A549 (cell line): ENCODE results near the gene FPR2. TPM values are rescaled to one million over a fixed set of nuclear protein-coding genes. Genes with fewer than 3 reads are reported as not detected.

Experiments
- ATAC-seq, 2 experiments: fragments of 200-7000 bp in 1 of 2; fragments of >200 bp in 1 of 2; cut with Nextera tagmentation in 1 of 2; cut with Tn5 transposase in 1 of 2; 3 replicates each; pipeline versions ENCODE4 v1.8.0 to v1.9.1; 2018 to 2020; ENCODE audit warnings: mild to moderate bottlenecking in 1 of 2, moderate library complexity in 1 of 2
- CTCF ChIA-PET: fragments of 300-600 bp; sonication (Branson Sonifier 250); formaldehyde crosslinking; extraction: SDS; loops from one replicate; lab custom pipeline; 2021; ENCODE audit warnings: antibody characterized with exemption, inconsistent platforms; lab: Yijun Ruan, JAX
- POLR2A ChIA-PET: fragments of 350-600 bp; formaldehyde crosslinking; extraction: SDS; loops from one replicate; lab custom pipeline; 2021; ENCODE audit warnings: antibody characterized with exemption, inconsistent platforms; lab: Yijun Ruan, JAX
- DNase-seq, 2 experiments: peaks; one replicate each; pipeline versions ENCODE4 v3.0.0 to v3.0.0-alpha.2; 2011 to 2016; ENCODE audit warnings: low read depth in 1 of 2, low spot score in 1 of 2
- FAIRE-seq: peaks from 2 replicates; lab custom pipeline; 2011; peaks lifted over from hg19 to GRCh38; lab: Jason Lieb, UNC
- H3K27ac ChIP-seq, 2 experiments: fragments of >200 bp; sonication (Bioruptor Twin); formaldehyde crosslinking; 3 replicates each; pipeline ENCODE4 v1.5.1; 2016 to 2017
- H3K4me1 ChIP-seq: fragments of >200 bp; sonication (Bioruptor Twin); formaldehyde crosslinking; 3 replicates; pipeline ENCODE4 v1.6.1; 2016
- H3K4me2 ChIP-seq: fragments of >200 bp; sonication (Bioruptor Twin); formaldehyde crosslinking; 3 replicates; pipeline ENCODE4 v1.6.1; 2016
- H3K4me3 ChIP-seq: fragments of >200 bp; sonication (Bioruptor Twin); formaldehyde crosslinking; 3 replicates; pipeline ENCODE4 v1.5.1; 2016
- H3K9me3 ChIP-seq: fragments of >200 bp; sonication (Bioruptor Twin); formaldehyde crosslinking; 3 replicates; pipeline ENCODE4 v1.6.1; 2016
- BHLHE40 ChIP-seq: IDR thresholded peaks from 2 replicates; pipeline ENCODE4 v1.6.1; 2012; ENCODE audit warnings: low read depth, low read length, inconsistent platforms
- CBX2 ChIP-seq: fragments of 200-600 bp; sonication (generic); IDR thresholded peaks from 2 replicates; pipeline ENCODE4 v1.6.1; 2016; ENCODE audit warnings: low read depth, mild to moderate bottlenecking, borderline replicate concordance
- CHD2 ChIP-seq: fragments of 150-350 bp; IDR thresholded peaks from 2 replicates; pipeline ENCODE4 v1.6.1; 2014; ENCODE audit warnings: low read length; ENCODE audit not compliant: partially characterized antibody
- ELK1 ChIP-seq: fragments of 150-350 bp; IDR thresholded peaks from 2 replicates; pipeline ENCODE4 v1.6.1; 2014; ENCODE audit warnings: low read depth, mild to moderate bottlenecking, low read length
- EP300 ChIP-seq, 2 experiments: fragments of >200 bp; sonication (Bioruptor Twin); formaldehyde crosslinking; IDR thresholded peaks; 2 replicates in 1 of 2; 3 replicates in 1 of 2; pipeline ENCODE4 v1.6.1; 2016 to 2017
- ESRRA ChIP-seq: fragments of 150-350 bp; IDR thresholded peaks from 2 replicates; pipeline ENCODE4 v1.6.1; 2014; ENCODE audit warnings: mild to moderate bottlenecking, low read length, borderline replicate concordance
- FOSB ChIP-seq: fragments of 250-450 bp; sonication (Bioruptor Pico); IDR thresholded peaks from 2 replicates; pipeline ENCODE4 v1.5.0; 2020; ENCODE audit warnings: mild to moderate bottlenecking, moderate library complexity
- FOXS1 ChIP-seq: fragments of 250-450 bp; sonication (Bioruptor Pico); IDR thresholded peaks from 2 replicates; pipeline ENCODE4 v1.5.0; 2020; ENCODE audit warnings: mild to moderate bottlenecking, moderate library complexity
- GATA3 ChIP-seq: IDR thresholded peaks from 2 replicates; pipeline ENCODE4 v1.6.1; 2012; ENCODE audit warnings: borderline replicate concordance
- HES2 ChIP-seq: fragments of >200 bp; sonication (Bioruptor Twin); formaldehyde crosslinking; IDR thresholded peaks from 2 replicates; pipeline ENCODE4 v1.6.1; 2016
- HOXA7 ChIP-seq: fragments of 250-450 bp; sonication (Bioruptor Pico); IDR thresholded peaks from 2 replicates; pipeline ENCODE4 v1.5.0; 2020; ENCODE audit warnings: mild to moderate bottlenecking, moderate library complexity
- HOXB5 ChIP-seq: fragments of 250-450 bp; sonication (Bioruptor Pico); IDR thresholded peaks from 2 replicates; pipeline ENCODE4 v1.5.0; 2020; ENCODE audit warnings: mild to moderate bottlenecking, moderate library complexity
- JUNB ChIP-seq: fragments of >200 bp; sonication (Bioruptor Twin); formaldehyde crosslinking; IDR thresholded peaks from 2 replicates; pipeline ENCODE4 v1.6.1; 2016
- MAZ ChIP-seq: fragments of 150-350 bp; IDR thresholded peaks from 2 replicates; pipeline ENCODE4 v1.6.1; 2014; ENCODE audit warnings: antibody characterized with exemption, low read depth, low read length, borderline replicate concordance
- NFE2L2 ChIP-seq: fragments of 150-350 bp; conservative IDR thresholded peaks from 2 replicates; pipeline ENCODE4 v1.6.1; 2014; ENCODE audit warnings: low read length
- NR3C1 ChIP-seq: fragments of >200 bp; sonication (Bioruptor Twin); formaldehyde crosslinking; IDR thresholded peaks from 3 replicates; pipeline ENCODE4 v1.6.1; 2017
- PHF8 ChIP-seq: fragments of 200-600 bp; sonication (generic); IDR thresholded peaks from 2 replicates; pipeline ENCODE4 v1.6.1; 2016; ENCODE audit warnings: low read depth, mild to moderate bottlenecking, antibody characterized with exemption, moderate library complexity, borderline replicate concordance
- POLR2A ChIP-seq: IDR thresholded peaks from 2 replicates; pipeline ENCODE4 v1.6.1; 2012; ENCODE audit warnings: mild to moderate bottlenecking, low read length
- POLR2AphosphoS2 ChIP-seq: conservative IDR thresholded peaks from 2 replicates; pipeline ENCODE4 v1.6.1; 2012; ENCODE audit warnings: low read length, improper control_type of control experiment, inconsistent platforms
- RAD21 ChIP-seq, 2 experiments: fragments of >200 bp in 1 of 2; sonication (Bioruptor Twin) in 1 of 2; formaldehyde crosslinking in 1 of 2; IDR thresholded peaks in 1 of 2; conservative IDR thresholded peaks in 1 of 2; 2 replicates in 1 of 2; 3 replicates in 1 of 2; pipeline ENCODE4 v1.6.1; 2012 to 2018; ENCODE audit warnings: inconsistent platforms in 1 of 2
- RARB ChIP-seq: fragments of 250-450 bp; sonication (Bioruptor Pico); IDR thresholded peaks from 2 replicates; pipeline ENCODE4 v1.8.0; 2021; ENCODE audit warnings: mild to moderate bottlenecking, moderate library complexity
- RCOR1 ChIP-seq: fragments of 150-350 bp; IDR thresholded peaks from 2 replicates; pipeline ENCODE4 v1.6.1; 2014; ENCODE audit warnings: antibody characterized with exemption, low read length, low read depth
- RFX5 ChIP-seq: fragments of 450-650 bp; IDR thresholded peaks from 2 replicates; pipeline ENCODE4 v1.7.1; 2014; ENCODE audit warnings: antibody characterized with exemption, mild to moderate bottlenecking, moderate library complexity
- RNF2 ChIP-seq: fragments of 200-600 bp; sonication (generic); IDR thresholded peaks from 2 replicates; pipeline ENCODE4 v1.6.1; 2016; ENCODE audit warnings: low read depth, mild to moderate bottlenecking, antibody characterized with exemption, moderate library complexity, borderline replicate concordance
- SMC3 ChIP-seq: fragments of >200 bp; sonication (Bioruptor Twin); formaldehyde crosslinking; IDR thresholded peaks from 3 replicates; pipeline ENCODE4 v1.6.1; 2018; ENCODE audit warnings: inconsistent platforms
- TFCP2L1 ChIP-seq: fragments of 250-450 bp; sonication (Bioruptor Pico); IDR thresholded peaks from 2 replicates; pipeline ENCODE4 v1.5.0; 2021; ENCODE audit warnings: mild to moderate bottlenecking
- TP53 ChIP-seq: fragments of 250-450 bp; sonication (Bioruptor Pico); IDR thresholded peaks from 2 replicates; pipeline ENCODE4 v1.5.0; 2021; ENCODE audit warnings: mild to moderate bottlenecking, moderate library complexity
- ZFP36 ChIP-seq: fragments of 450-650 bp; IDR thresholded peaks from 2 replicates; pipeline ENCODE4 v1.6.1; 2014; ENCODE audit warnings: borderline replicate concordance; ENCODE audit not compliant: partially characterized antibody
- WGBS: methylation state at CpG from one replicate; pipeline ENCODE4 v1.1.6; 2017; ENCODE audit errors: missing lambda C conversion rate; 5-methylcytosine and 5-hydroxymethylcytosine counted together
- polyA plus RNA-seq, 4 experiments: library from polyadenylated mRNA; depleted of rRNA in 3 of 4; stranded (reverse); fragments of >200 nt; fragmentation: RNase III in 1 of 4; extraction: RNeasy Plus Mini Kit Qiagen cat#74134 plus additional on column Dnase treatment in 1 of 4; gene quantifications; 2 replicates in 3 of 4; 3 replicates in 1 of 4; pipeline ENCODE4 v1.2.3, GENCODE V29; 2011 to 2017
- TF ChIP-seq, protein P1 (sequence below): IDR thresholded peaks from 2 replicates; pipeline ENCODE4 v1.6.1; 2012

The FPR2 gene
- polyA plus RNA-seq, 2 of the 4 experiments (the other 2 are of a cell fraction) = not detected

GRCh38 chr19:51740356-51740755 lies 20.6 kb upstream of the FPR2 start:
- ATAC-seq (no peak), DNase-seq (no peak), FAIRE-seq (no peak)
- no peak overlapping the region for H3K4me2 ChIP-seq
- 7% methylated on average over 5 of the region's 5 CpGs for WGBS
- CTCF ChIA-PET = interaction anchor here (0.7 kb wide), 1 partner anchor 335 kb away, joined by 3 read pairs; no protein-coding TSS in a partner anchor
- no peak for TF ChIP-seq RCOR1
- no peak for TF ChIP-seq ESRRA
- no peak for TF ChIP-seq TFCP2L1
- no peak for TF ChIP-seq JUNB
- TF ChIP-seq SMC3 = no peak
- no peak for TF ChIP-seq TP53 (CRISPR knock-in tag)
- TF ChIP-seq NFE2L2 = no peak
- TF ChIP-seq RARB (CRISPR knock-in tag) = no peak
- TF ChIP-seq GATA3 = no peak
- TF ChIP-seq PHF8 = no peak
- no peak for TF ChIP-seq EP300 (IDR thresholded peaks at IDR 0.05)
- no peak overlapping the region for H3K4me3 ChIP-seq
- no peaks in the 10 kb centered on the region for H3K4me1 ChIP-seq
- POLR2A ChIA-PET = no interaction called here
- H3K27ac ChIP-seq = no peak overlapping the region
- 0 out of 3 replicates have a peak, but pooled peaks cover 19% of the 10 kb centered on the region for H3K9me3 ChIP-seq

- no peaks in the 10 kb centered on the region for H3K4me1 ChIP-seq
- no peak overlapping the region for H3K4me2 ChIP-seq
- CTCF ChIA-PET = interaction anchor here (0.6 to 1.5 kb wide), 2 partner anchors 85 to 1446 kb away, joined by 3 to 5 read pairs; no protein-coding TSS in a partner anchor
- H3K27ac ChIP-seq = no peak overlapping the region
- ATAC-seq = no peak
- WGBS = 3% methylated on average over 6 of the region's 6 CpGs
- FAIRE-seq = no peak
- TF ChIP-seq, protein P1, sequence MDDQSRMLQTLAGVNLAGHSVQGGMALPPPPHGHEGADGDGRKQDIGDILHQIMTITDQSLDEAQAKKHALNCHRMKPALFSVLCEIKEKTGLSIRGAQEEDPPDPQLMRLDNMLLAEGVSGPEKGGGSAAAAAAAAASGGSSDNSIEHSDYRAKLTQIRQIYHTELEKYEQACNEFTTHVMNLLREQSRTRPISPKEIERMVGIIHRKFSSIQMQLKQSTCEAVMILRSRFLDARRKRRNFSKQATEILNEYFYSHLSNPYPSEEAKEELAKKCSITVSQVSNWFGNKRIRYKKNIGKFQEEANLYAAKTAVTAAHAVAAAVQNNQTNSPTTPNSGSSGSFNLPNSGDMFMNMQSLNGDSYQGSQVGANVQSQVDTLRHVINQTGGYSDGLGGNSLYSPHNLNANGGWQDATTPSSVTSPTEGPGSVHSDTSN = no peak
- TF ChIP-seq FOXS1 (CRISPR knock-in tag) (no peak), ELK1 (no peak), HOXB5 (no peak), RNF2 (no peak), HES2 (no peak), HOXA7 (CRISPR knock-in tag) (no peak), BHLHE40 (no peak), POLR2AphosphoS2 (no peak), JUNB (no peak), RAD21 (conservative IDR thresholded peaks at IDR 0.05 in 1 of 2, IDR thresholded peaks at IDR 0.05 in 1 of 2) (no peak), CHD2 (no peak), NFE2L2 (no peak), ZFP36 (no peak), NR3C1 (no peak), CBX2 (no peak), MAZ (no peak), FOSB (CRISPR knock-in tag) (no peak), POLR2A (no peak), RFX5 (no peak)
- H3K9me3 ChIP-seq = peaks cover 21% of the 10 kb centered on the region; the same call in 2 of the 3 replicates
- H3K4me3 ChIP-seq = no peak overlapping the region
- DNase-seq = no peak
- POLR2A ChIA-PET = no interaction called here
Measured at GRCh38 chr19:51742789-51743188, 18.2 kb upstream of the FPR2 start.
